Calu3 (cell line): Measurements from ENCODE around the gene PHC3. TPM values are rescaled to one million over a fixed set of nuclear protein-coding genes. Genes with fewer than 3 reads are reported as not detected.

Source experiments
- BruUV-seq: library from RNA; stranded (reverse); fragments of 400-500 nt; replicated peaks from 2 replicates; lab custom pipeline; 2021; lab: Mats Ljungman, UMichigan
- CTCF ChIA-PET: fragments of 300-600 bp; sonication (Branson Sonifier 250); formaldehyde crosslinking; loops from one replicate; lab custom pipeline; 2022; ENCODE audit warnings: antibody characterized with exemption; lab: Charles Lee
- DNase-seq: peaks from one replicate; pipeline ENCODE4 v3.0.0; 2022
- H3K27ac Mint-ChIP-seq: one replicate; pipeline ENCODE4 v1.8.0; 2022; ENCODE audit warnings: mixed read lengths; ENCODE audit not compliant: unreplicated experiment
- H3K27me3 Mint-ChIP-seq: one replicate; pipeline ENCODE4 v1.8.0; 2022; ENCODE audit warnings: mixed read lengths; ENCODE audit not compliant: unreplicated experiment
- H3K36me3 Mint-ChIP-seq: one replicate; pipeline ENCODE4 v1.8.0; 2022; ENCODE audit warnings: mild to moderate bottlenecking, moderate library complexity, mixed read lengths; ENCODE audit not compliant: insufficient read depth, unreplicated experiment
- H3K4me1 Mint-ChIP-seq: one replicate; pipeline ENCODE4 v1.8.0; 2022; ENCODE audit warnings: mild to moderate bottlenecking, low read depth, mixed read lengths; ENCODE audit not compliant: unreplicated experiment
- H3K4me3 Mint-ChIP-seq: one replicate; pipeline ENCODE4 v1.8.0; 2022; ENCODE audit warnings: mild to moderate bottlenecking, low read depth, moderate library complexity, mixed read lengths; ENCODE audit not compliant: unreplicated experiment
- H3K9me3 Mint-ChIP-seq: one replicate; pipeline ENCODE4 v1.8.0; 2022; ENCODE audit warnings: low read depth, mixed read lengths; ENCODE audit not compliant: unreplicated experiment
- intact Hi-C: fragments of 100-400 bp; cut with micrococcal nuclease; formaldehyde crosslinking; loops from one replicate; pipeline ENCODE4 v1.10.0; 2022; ENCODE audit not compliant: unreplicated experiment
- total RNA-seq: library from RNA; stranded (reverse); gene quantifications from 2 replicates; pipeline ENCODE4 v1.2.3, GENCODE V29; 2022
- TF ChIP-seq, protein P1 (sequence below): fragments of 200-600 bp; IDR thresholded peaks from one replicate; pipeline ENCODE4 v1.8.0; 2022; ENCODE audit warnings: antibody characterized with exemption; ENCODE audit not compliant: unreplicated experiment

The PHC3 gene
- total RNA-seq, 1 experiment from 2014 or later: 113 TPM

- H3K4me1 Mint-ChIP-seq: peaks cover 17% of the 10 kb centered on the region
- H3K36me3 Mint-ChIP-seq: peaks cover 46% of the 10 kb centered on the region
- BruUV-seq: no TSS peak
- no peaks in the 10 kb centered on the region for H3K27me3 Mint-ChIP-seq
- CTCF ChIA-PET: interaction anchor here (0.5 to 0.6 kb wide), 2 partner anchors 48 to 304 kb away, joined by 4 read pairs; no protein-coding TSS in a partner anchor
- H3K4me3 Mint-ChIP-seq: no peak overlapping the region
- TF ChIP-seq, protein P1, sequence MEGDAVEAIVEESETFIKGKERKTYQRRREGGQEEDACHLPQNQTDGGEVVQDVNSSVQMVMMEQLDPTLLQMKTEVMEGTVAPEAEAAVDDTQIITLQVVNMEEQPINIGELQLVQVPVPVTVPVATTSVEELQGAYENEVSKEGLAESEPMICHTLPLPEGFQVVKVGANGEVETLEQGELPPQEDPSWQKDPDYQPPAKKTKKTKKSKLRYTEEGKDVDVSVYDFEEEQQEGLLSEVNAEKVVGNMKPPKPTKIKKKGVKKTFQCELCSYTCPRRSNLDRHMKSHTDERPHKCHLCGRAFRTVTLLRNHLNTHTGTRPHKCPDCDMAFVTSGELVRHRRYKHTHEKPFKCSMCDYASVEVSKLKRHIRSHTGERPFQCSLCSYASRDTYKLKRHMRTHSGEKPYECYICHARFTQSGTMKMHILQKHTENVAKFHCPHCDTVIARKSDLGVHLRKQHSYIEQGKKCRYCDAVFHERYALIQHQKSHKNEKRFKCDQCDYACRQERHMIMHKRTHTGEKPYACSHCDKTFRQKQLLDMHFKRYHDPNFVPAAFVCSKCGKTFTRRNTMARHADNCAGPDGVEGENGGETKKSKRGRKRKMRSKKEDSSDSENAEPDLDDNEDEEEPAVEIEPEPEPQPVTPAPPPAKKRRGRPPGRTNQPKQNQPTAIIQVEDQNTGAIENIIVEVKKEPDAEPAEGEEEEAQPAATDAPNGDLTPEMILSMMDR: no peak
- no peak overlapping the region for H3K27ac Mint-ChIP-seq
- intact Hi-C loops: loop anchor here (10.0 kb wide), 1 partner anchor 230 kb away; no protein-coding TSS in a partner anchor
- DNase-seq: no peak
- H3K9me3 Mint-ChIP-seq: peaks cover 2% of the 10 kb centered on the region
Measured at GRCh38 chr3:170164717-170165116, 16.8 kb downstream of the PHC3 start.

- intact Hi-C loops: loop anchor here (10.0 kb wide), 1 partner anchor 231 kb away; no protein-coding TSS in a partner anchor
- CTCF ChIA-PET: interaction anchor here (0.6 to 0.7 kb wide), 3 partner anchors 17 to 305 kb away, joined by 3 to 4 read pairs (median 3); no protein-coding TSS in a partner anchor
- no peak overlapping the region for H3K27ac Mint-ChIP-seq
- no peak overlapping the region for H3K4me3 Mint-ChIP-seq
- TF ChIP-seq, protein P1: no peak
- peaks cover 2% of the 10 kb centered on the region for H3K9me3 Mint-ChIP-seq
- no peaks in the 10 kb centered on the region for H3K27me3 Mint-ChIP-seq
- H3K4me1 Mint-ChIP-seq: peaks cover 20% of the 10 kb centered on the region
- no TSS peak for BruUV-seq
- no peak for DNase-seq
- peaks cover 44% of the 10 kb centered on the region for H3K36me3 Mint-ChIP-seq
Measured at GRCh38 chr3:170163956-170164645, 17.4 kb downstream of the PHC3 start.

GRCh38 chr3:170162630-170163029, 18.9 kb downstream of the PHC3 start:
- peaks cover 2% of the 10 kb centered on the region for H3K9me3 Mint-ChIP-seq
- intact Hi-C loops: loop anchor here (10.0 kb wide), 1 partner anchor 232 kb away; no protein-coding TSS in a partner anchor
- no peak overlapping the region for H3K27ac Mint-ChIP-seq
- H3K4me3 Mint-ChIP-seq: no peak overlapping the region
- TF ChIP-seq, protein P1: no peak
- H3K27me3 Mint-ChIP-seq: no peaks in the 10 kb centered on the region
- BruUV-seq: no TSS peak
- H3K4me1 Mint-ChIP-seq: peaks cover 20% of the 10 kb centered on the region
- H3K36me3 Mint-ChIP-seq: peaks cover 33% of the 10 kb centered on the region
- CTCF ChIA-PET: interaction anchor here (1.0 to 1.4 kb wide), 2 partner anchors 8 to 9 kb away, joined by 4 to 6 read pairs; no protein-coding TSS in a partner anchor
- DNase-seq: no peak

- peaks cover 2% of the 10 kb centered on the region for H3K9me3 Mint-ChIP-seq
- no peak for DNase-seq
- CTCF ChIA-PET: interaction anchor here (1.4 kb wide), 1 partner anchor 8 kb away, joined by 4 read pairs; no protein-coding TSS in a partner anchor
- H3K4me1 Mint-ChIP-seq: peaks cover 20% of the 10 kb centered on the region
- no peaks in the 10 kb centered on the region for H3K27me3 Mint-ChIP-seq
- BruUV-seq: no TSS peak
- no peak overlapping the region for H3K27ac Mint-ChIP-seq
- no peak overlapping the region for H3K4me3 Mint-ChIP-seq
- TF ChIP-seq, protein P1: no peak
- H3K36me3 Mint-ChIP-seq: peaks cover 32% of the 10 kb centered on the region
- intact Hi-C loops: loop anchor here (10.0 kb wide), 1 partner anchor 233 kb away; no protein-coding TSS in a partner anchor
Measured at GRCh38 chr3:170162052-170162451, 19.5 kb downstream of the PHC3 start.
